GM12872 (cell line): ENCODE measurements around the gene PLXND1.

Experiments
- CTCF ChIP-seq: IDR thresholded peaks from 3 replicates; pipeline ENCODE4 v1.5.1; 2011; ENCODE audit warnings: low read depth, mild to moderate bottlenecking, low read length, moderate library complexity; ENCODE audit not compliant: insufficient read depth

PLXND1 gene

GRCh38 chr3:129586746-129587430 lies 19.6 kb downstream of the PLXND1 start:
- TF ChIP-seq CTCF = no peak

- no peak for TF ChIP-seq CTCF
Observed at GRCh38 chr3:129585949-129586657, 20.4 kb downstream of the PLXND1 start.

GRCh38 chr3:129584631-129585030 lies 21.8 kb downstream of the PLXND1 start:
- no peak for TF ChIP-seq CTCF

- no peak for TF ChIP-seq CTCF
Observed at GRCh38 chr3:129583289-129583688, 23.2 kb downstream of the PLXND1 start.

GRCh38 chr3:129582799-129583198 lies 23.7 kb downstream of the PLXND1 start:
- no peak for TF ChIP-seq CTCF

GRCh38 chr3:129581623-129582022 lies 24.9 kb downstream of the PLXND1 start:
- TF ChIP-seq CTCF = no peak

GRCh38 chr3:129579991-129580390 lies 26.5 kb downstream of the PLXND1 start:
- no peak for TF ChIP-seq CTCF
